ENCODE data around the gene BNC2.

GRCh38 chr9:16433494-16433893 is 437.0 kb downstream of the BNC2 start:
- TF ChIP-seq GATA3 (IDR thresholded peaks at IDR 0.05; ENCODE audit: low read depth, low read length) (no peak), GATA2 (IDR thresholded peaks at IDR 0.05; ENCODE audit: low read depth, low read length) (no peak)
